ENCODE data around the gene MRPL55.

- TF ChIP-seq, protein P1, sequence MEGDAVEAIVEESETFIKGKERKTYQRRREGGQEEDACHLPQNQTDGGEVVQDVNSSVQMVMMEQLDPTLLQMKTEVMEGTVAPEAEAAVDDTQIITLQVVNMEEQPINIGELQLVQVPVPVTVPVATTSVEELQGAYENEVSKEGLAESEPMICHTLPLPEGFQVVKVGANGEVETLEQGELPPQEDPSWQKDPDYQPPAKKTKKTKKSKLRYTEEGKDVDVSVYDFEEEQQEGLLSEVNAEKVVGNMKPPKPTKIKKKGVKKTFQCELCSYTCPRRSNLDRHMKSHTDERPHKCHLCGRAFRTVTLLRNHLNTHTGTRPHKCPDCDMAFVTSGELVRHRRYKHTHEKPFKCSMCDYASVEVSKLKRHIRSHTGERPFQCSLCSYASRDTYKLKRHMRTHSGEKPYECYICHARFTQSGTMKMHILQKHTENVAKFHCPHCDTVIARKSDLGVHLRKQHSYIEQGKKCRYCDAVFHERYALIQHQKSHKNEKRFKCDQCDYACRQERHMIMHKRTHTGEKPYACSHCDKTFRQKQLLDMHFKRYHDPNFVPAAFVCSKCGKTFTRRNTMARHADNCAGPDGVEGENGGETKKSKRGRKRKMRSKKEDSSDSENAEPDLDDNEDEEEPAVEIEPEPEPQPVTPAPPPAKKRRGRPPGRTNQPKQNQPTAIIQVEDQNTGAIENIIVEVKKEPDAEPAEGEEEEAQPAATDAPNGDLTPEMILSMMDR (IDR thresholded peaks at IDR 0.05; ENCODE audit: low read length): no peak
- no peak for TF ChIP-seq EZH2 (optimal IDR thresholded peaks at IDR 0.05; ENCODE audit: low read depth, low read length)
Measured at GRCh38 chr1:228118040-228118439, 8.9 kb upstream of the MRPL55 start.
